ENCODE results near the gene UBA7. TPM values are rescaled to one million over a fixed set of nuclear protein-coding genes. Genes with fewer than 3 reads are reported as not detected.

Gene UBA7
- polyA plus RNA-seq, 1 donor from 2014 or later, result 4.0 TPM

GRCh38 chr3:49799105-49799504 is 14.6 kb downstream of the UBA7 start:
- H3K9me2 ChIP-seq (ENCODE audit: insufficient read depth, low read length), result no peaks in the 10 kb centered on the region
- no peaks in the 10 kb centered on the region for H4K20me1 ChIP-seq (ENCODE audit: insufficient read depth)
- no peaks in the 10 kb centered on the region for H3K9me3 ChIP-seq (ENCODE audit: low read length)
- H3K4me3 ChIP-seq (ENCODE audit: low read length), result no peak overlapping the region
- H2AFZ ChIP-seq (ENCODE audit: low read depth, low read length), result no peak overlapping the region
- H3K79me2 ChIP-seq (replicated peaks; ENCODE audit: insufficient read depth, low read length), result no peaks in the 10 kb centered on the region
- TF ChIP-seq SMC3 (conservative IDR thresholded peaks at IDR 0.05; ENCODE audit: poor library complexity) (no peak), EZH2 (IDR thresholded peaks at IDR 0.05; ENCODE audit: borderline replicate concordance, insufficient read depth, low read length, poor library complexity, severe bottlenecking) (no peak), EP300 (conservative IDR thresholded peaks at IDR 0.05; ENCODE audit: poor library complexity, severe bottlenecking) (no peak), TAF1 (IDR thresholded peaks at IDR 0.05; ENCODE audit: low read depth) (no peak), MXI1 (conservative IDR thresholded peaks at IDR 0.05; ENCODE audit: poor library complexity, severe bottlenecking) (no peak), RAD21 (conservative IDR thresholded peaks at IDR 0.05) (no peak), POLR2AphosphoS5 (IDR thresholded peaks at IDR 0.05) (no peak), REST (IDR thresholded peaks at IDR 0.05; ENCODE audit: borderline replicate concordance) (no peak), CTCF (IDR thresholded peaks at IDR 0.05; ENCODE audit: poor library complexity, severe bottlenecking) (no peak)
- H3K27me3 ChIP-seq (ENCODE audit: insufficient read depth, low read depth, low read length), result peaks cover 10% of the 10 kb centered on the region
- H3K4me2 ChIP-seq (ENCODE audit: low read length), result no peak overlapping the region
- H3K9ac ChIP-seq (ENCODE audit: low read length), result no peak overlapping the region
- H3K27ac ChIP-seq (ENCODE audit: low read length), result no peak overlapping the region
- H3F3A ChIP-seq (ENCODE audit: insufficient read depth, low read length, poor library complexity, severe bottlenecking), result no peaks in the 10 kb centered on the region
- no peaks in the 10 kb centered on the region for H3K36me3 ChIP-seq (ENCODE audit: insufficient read depth, low read length)

GRCh38 chr3:49794926-49795905 is 18.5 kb downstream of the UBA7 start:
- H3K27ac ChIP-seq (ENCODE audit: low read length), result no peak overlapping the region
- no peaks in the 10 kb centered on the region for H3K9me2 ChIP-seq (ENCODE audit: insufficient read depth, low read length)
- TF ChIP-seq EZH2 (IDR thresholded peaks at IDR 0.05; ENCODE audit: borderline replicate concordance, insufficient read depth, low read length, poor library complexity, severe bottlenecking) (no peak), CTCF (IDR thresholded peaks at IDR 0.05; ENCODE audit: poor library complexity, severe bottlenecking) (no peak), POLR2AphosphoS5 (IDR thresholded peaks at IDR 0.05) (no peak), REST (IDR thresholded peaks at IDR 0.05; ENCODE audit: borderline replicate concordance) (no peak), MXI1 (conservative IDR thresholded peaks at IDR 0.05; ENCODE audit: poor library complexity, severe bottlenecking) (no peak), RAD21 (conservative IDR thresholded peaks at IDR 0.05) (no peak), EP300 (conservative IDR thresholded peaks at IDR 0.05; ENCODE audit: poor library complexity, severe bottlenecking) (no peak), TAF1 (IDR thresholded peaks at IDR 0.05; ENCODE audit: low read depth) (no peak), SMC3 (conservative IDR thresholded peaks at IDR 0.05; ENCODE audit: poor library complexity) (no peak)
- H3K9me3 ChIP-seq (ENCODE audit: low read length), result no peaks in the 10 kb centered on the region
- H3K36me3 ChIP-seq (ENCODE audit: insufficient read depth, low read length), result no peaks in the 10 kb centered on the region
- no peak overlapping the region for H2AFZ ChIP-seq (ENCODE audit: low read depth, low read length)
- H3K27me3 ChIP-seq (ENCODE audit: insufficient read depth, low read depth, low read length), result no peaks in the 10 kb centered on the region
- H3K4me2 ChIP-seq (ENCODE audit: low read length), result no peak overlapping the region
- H4K20me1 ChIP-seq (ENCODE audit: insufficient read depth), result no peaks in the 10 kb centered on the region
- no peaks in the 10 kb centered on the region for H3K79me2 ChIP-seq (replicated peaks; ENCODE audit: insufficient read depth, low read length)
- H3F3A ChIP-seq (ENCODE audit: insufficient read depth, low read length, poor library complexity, severe bottlenecking), result no peaks in the 10 kb centered on the region
- no peak overlapping the region for H3K4me3 ChIP-seq (ENCODE audit: low read length)
- no peak overlapping the region for H3K9ac ChIP-seq (ENCODE audit: low read length)
